Mammary epithelial cell (primary cell): ENCODE results near the gene KCTD19.

Experiments used
- EZH2 ChIP-seq: IDR thresholded peaks from 2 replicates; pipeline ENCODE4 v1.6.1; 2012; ENCODE audit warnings: low read length, inconsistent platforms, borderline replicate concordance
- TF ChIP-seq, protein P1 (sequence below), 2 donors: IDR thresholded peaks in 1 of 2; conservative IDR thresholded peaks in 1 of 2; 2 replicates each; pipeline ENCODE4 v1.5.1; 2011 to 2012; ENCODE audit warnings: inconsistent platforms in 2 of 2, low read length in 2 of 2, mild to moderate bottlenecking in 2 of 2, control low read depth in 1 of 2, low read depth in 1 of 2; ENCODE audit not compliant: insufficient read depth in 1 of 2; ENCODE audit errors: extremely low read depth in 1 of 2

DNA sequence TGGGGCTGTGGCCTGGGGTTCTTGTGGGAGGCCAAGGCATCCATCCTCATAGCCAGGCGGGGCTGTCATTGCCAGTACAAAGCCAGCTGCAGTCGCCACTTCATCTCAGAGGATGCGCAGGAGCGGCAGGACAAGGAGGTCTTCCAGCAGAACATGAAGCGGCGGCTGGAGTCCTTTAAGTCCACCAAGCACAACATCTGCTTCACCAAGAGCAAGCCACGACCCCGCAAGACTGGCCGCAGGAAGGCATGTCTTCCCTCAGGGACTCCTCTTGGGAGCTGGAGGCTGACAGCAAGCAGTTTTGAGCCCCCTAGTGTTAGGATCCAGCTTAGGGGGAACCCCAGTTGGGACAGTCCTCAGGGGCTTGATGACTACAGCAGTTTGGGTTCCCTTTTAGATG lies 62.3 kb downstream of the KCTD19 start:
- TF ChIP-seq, protein P1, sequence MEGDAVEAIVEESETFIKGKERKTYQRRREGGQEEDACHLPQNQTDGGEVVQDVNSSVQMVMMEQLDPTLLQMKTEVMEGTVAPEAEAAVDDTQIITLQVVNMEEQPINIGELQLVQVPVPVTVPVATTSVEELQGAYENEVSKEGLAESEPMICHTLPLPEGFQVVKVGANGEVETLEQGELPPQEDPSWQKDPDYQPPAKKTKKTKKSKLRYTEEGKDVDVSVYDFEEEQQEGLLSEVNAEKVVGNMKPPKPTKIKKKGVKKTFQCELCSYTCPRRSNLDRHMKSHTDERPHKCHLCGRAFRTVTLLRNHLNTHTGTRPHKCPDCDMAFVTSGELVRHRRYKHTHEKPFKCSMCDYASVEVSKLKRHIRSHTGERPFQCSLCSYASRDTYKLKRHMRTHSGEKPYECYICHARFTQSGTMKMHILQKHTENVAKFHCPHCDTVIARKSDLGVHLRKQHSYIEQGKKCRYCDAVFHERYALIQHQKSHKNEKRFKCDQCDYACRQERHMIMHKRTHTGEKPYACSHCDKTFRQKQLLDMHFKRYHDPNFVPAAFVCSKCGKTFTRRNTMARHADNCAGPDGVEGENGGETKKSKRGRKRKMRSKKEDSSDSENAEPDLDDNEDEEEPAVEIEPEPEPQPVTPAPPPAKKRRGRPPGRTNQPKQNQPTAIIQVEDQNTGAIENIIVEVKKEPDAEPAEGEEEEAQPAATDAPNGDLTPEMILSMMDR (conservative IDR thresholded peaks at IDR 0.05 in 1 of 2, IDR thresholded peaks at IDR 0.05 in 1 of 2; ENCODE audit: extremely low read depth in 1 of 2, insufficient read depth in 1 of 2, low read depth in 1 of 2, low read length in 2 of 2): no peak
- TF ChIP-seq EZH2: no peak
